H54 (cell line): ENCODE results near the gene ATP1A3.
"Not testable (repeated sequence)": the region's sequence is repeated elsewhere in the genome, so short reads cannot be mapped to it uniquely, and the experiment has no call there.

ENCODE experiments used
- DNase-seq: peaks from one replicate; pipeline ENCODE4 v3.0.0; 2011; ENCODE audit warnings: low spot score, mixed read lengths; ENCODE audit not compliant: insufficient read length
- FAIRE-seq: peaks from 3 replicates; lab custom pipeline; 2011; peaks lifted over from hg19 to GRCh38; lab: Jason Lieb, UNC
- POLR2A ChIP-seq: IDR thresholded peaks from 2 replicates; pipeline ENCODE4 v1.6.1; 2011; ENCODE audit warnings: low read depth, mild to moderate bottlenecking, low read length

Gene ATP1A3

DNA sequence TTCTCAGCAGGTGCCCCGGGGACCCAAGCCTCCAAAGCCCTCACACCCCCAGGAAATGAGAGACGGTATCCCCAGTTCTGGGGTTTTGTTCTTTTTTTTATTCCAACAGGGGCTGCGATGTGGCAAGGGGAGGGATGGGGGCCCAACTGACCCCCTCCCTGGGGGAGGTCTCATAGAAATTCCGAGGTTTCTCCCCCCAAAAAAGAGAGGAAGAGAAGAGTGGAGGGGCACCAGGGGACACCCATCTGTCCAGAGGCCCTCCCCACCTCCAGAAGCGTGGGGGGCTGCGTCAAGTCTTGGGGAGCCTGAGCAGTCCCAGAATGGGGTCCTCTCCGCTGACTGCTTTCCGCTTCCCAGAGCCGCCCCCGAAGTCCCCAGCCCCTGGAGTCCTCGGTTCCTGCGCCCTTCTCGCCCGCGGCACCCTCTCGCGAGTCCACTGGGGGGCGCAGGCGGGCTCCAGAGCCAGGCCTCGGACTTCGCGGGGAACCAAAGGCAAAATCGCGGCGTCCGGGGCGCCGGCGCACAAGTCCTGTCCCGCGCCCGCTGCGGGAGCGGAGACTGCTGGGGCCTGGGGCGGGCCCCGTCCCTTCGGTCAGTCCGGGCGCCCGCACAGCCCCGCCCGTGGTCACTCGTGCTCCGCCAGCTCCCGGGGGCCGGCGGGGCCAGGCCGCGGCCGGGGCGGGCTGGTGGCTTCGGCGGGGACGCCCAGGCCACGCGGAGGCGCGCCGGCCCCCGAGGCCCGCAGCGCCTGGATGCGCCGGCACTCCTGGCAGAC lies 4.4 kb upstream of the ATP1A3 start:
- no peak for DNase-seq
- FAIRE-seq, result no peak
- no peak for TF ChIP-seq POLR2A

DNA sequence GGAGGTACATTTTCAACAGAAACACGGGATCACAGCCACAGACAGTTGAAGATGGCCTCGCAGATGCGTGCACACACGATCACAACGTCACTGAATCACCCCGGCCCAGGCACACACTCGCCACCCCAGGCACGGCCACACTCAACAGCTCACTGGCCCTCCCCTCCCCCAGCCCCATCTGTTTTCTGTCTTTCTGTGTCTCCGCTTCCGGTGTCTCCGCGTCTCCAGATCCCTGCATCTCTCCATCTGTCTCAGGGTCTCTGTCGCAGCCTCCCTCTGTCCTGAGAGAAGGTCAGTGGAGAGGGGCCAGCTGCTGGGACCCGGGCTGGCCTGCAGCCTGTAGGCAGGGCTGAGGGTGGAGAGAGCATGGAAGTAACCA lies 3.8 kb upstream of the ATP1A3 start:
- no peak for TF ChIP-seq POLR2A
- no peak for DNase-seq
- no peak for FAIRE-seq

DNA sequence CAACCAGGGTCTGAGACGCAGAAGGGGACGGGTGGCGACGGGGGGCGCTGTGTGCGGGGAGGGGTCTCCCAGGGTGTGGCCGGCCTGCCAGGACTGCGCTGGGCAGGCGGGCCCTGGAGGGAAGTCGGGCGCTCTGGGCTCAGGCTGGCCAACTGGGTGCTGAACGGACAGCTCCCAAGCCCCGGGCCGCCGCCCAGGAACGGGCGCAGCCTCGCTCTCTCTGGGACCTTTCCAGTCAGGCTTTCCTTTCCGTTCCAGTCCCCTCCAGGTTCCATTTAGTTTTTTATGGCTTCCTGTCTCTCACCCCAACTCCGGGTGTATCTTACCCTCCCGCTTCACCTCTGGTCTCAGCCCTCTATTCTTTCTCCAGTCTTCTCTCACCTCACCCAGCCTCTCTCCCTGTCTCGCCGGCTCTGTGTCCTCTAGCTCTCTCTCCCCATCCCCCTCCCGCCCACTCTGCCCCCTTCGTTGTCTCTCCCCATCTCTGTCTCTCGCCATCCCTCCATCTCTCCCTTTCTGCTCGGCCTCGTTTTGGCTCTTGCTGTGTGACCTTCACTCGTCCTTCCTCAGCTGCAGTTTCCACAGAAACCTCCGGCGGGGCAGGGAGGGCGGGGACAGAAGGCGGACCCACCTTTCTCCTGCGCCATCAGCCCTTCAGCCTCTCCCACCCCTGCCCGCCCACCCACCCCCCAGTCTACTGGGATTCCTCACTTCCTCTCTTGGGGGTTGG lies 3.3 kb upstream of the ATP1A3 start:
- TF ChIP-seq POLR2A, result no peak
- FAIRE-seq (no peak), DNase-seq (peak; percentile 91)

DNA sequence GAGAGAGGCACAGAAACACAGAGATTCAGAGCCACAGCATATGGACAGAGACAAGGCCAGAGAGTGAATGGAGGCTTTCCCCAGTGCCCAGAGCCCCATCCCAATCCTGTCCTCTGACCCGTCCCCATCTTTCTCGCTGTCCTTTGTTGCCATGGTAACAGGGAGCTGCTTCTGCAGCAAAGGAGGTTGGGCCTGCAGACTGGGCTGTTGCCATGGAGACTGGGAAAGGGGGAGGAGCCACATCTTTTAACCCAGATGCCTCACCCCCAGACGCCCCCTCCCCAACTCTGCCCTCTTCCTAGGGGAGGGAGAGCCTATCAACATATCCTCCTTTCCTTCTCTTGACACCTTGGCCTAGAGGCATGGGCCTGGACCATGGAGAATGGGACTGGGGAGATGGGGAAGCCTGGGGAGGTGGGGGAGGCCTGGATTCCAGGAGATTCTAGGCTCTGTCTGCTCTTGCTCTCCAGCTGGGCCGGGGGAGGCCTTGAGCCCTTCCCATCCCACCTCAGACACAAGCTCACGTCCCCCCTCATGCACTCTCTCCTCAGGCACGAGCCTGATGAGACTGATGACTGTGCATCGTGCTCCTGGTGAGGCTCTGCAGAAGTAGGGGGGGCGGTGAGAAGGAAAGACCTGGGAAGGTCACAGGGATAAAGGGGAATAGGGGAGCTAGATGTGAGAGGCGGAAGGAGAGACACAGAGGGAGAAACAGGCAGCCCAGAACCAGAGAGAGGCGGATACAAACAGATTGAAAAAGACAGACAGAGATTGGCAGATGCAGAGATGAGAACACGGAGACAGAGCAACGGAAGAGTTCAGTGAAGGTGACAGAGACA lies 2.1 kb upstream of the ATP1A3 start:
- no peak for FAIRE-seq
- no peak for DNase-seq
- TF ChIP-seq POLR2A, result no peak

DNA sequence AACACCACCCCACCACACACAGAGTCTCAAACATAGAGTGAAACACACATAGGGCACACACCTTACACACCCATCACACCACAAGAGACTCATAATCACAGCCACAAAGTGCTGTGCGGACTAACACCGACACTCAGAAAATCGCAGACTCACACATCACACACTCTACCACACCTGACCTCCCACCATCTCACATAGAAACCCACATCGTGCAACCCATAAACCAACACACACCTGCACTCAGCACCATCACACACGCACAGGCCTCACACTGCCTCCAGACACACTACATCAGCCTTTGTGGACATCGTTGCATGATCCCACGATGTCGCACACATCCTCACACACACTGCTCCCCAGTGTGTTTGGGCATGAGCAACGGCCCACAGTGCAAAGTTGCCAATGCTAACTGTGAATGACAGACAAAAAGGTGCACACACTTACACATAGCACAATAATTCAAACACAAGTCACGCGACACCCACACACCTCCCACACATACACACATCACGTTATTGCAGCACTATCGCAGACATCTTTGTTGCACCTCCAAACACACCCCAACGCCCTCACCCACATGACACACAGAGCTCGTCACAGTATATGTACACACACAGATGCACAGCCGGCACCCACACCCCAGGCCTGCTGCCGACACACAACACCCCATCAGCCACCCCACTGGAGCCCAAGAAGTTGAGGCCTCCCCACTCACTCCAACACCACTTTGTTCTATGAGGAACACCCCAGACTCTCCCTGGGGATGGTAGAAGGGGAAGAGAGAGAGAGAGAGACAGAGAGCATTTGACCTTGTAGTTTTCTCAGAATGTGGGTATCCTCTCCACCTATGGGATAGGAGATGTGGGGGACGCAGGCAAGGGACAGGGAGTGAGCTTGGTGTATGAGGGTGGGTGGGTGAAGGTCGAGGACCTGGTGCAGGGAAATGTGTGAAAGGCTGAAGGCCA lies 1.2 kb upstream of the ATP1A3 start:
- no peak for TF ChIP-seq POLR2A
- no peak for FAIRE-seq

DNA sequence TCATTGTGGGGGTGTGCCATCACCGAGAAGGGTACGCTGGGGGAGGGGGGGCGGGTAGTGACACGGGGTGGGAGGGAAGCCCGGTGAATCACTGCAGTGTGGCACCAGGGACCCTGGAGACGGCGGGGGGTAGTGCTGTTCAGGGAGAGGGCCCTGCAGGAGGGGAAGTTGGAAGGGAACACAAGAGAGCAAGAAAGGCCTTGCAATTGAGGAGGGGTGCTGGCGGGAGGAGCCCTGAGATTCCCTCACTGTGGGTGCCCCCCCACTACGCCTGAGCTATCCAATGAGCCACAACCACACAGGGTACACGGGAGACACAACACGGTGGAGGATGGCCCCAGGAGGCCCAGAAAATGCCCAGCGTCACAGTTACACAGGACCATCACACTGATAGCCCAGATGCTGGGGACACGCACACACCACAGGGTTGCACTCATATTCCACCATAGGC lies 516 bp upstream of the ATP1A3 start:
- DNase-seq (no peak), FAIRE-seq (no peak)
- no peak for TF ChIP-seq POLR2A

More for the DNA sequence above, 1.2 kb upstream of the ATP1A3 start:
- DNase-seq, result no peak

DNA sequence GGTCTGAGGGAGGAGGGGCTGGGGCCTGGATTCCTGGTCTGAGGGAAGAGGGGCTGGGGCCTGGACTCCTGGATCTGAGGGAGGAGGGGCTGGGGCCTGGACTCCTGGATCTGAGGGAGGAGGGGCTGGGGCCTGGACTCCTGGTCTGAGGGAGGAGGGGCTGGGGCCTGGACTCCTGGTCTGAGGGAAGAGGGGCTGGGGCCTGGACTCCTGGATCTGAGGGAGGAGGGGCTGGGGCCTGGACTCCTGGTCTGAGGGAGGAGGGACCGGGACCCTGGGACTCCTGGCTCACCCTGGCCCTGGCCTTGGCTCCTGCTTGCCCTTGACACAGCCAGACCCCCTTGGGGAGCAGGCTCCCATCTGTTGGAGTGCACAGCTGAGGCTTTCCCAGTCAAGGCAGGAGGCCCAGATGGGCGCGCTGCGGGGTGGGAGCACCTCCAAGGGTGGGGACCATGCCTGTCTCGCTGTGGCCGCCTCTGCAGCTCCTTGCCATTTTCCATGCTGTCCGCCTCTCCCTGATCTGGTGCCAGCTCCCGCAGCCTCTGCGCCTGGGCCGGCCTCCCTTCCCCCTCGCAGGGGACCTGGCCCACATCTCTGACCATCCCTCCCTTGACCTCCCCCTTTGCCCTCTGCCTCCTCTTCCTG lies 2.0 kb downstream of the ATP1A3 start:
- DNase-seq, FAIRE-seq: not testable (repeated sequence)

DNA sequence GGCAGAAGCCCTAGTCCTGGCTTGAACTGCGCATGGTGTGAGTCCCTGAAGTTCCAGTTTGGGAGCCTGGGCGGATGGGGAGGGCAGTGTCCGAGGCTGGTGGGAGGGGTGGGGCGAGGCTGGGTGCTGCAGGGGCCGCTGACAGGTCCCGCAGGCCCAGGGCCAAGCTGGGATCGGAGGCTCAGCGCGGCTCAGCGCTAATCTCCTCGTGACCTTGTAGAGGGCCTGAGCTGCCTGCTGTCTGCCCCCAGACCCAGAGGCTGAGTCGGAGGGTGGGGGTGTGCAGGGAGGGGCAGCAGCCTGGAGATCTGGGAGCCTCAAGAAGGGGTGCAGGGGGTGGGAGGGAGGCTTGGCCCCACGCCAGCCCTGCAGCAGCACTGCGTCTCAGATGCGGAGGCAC lies 3.0 kb downstream of the ATP1A3 start:
- TF ChIP-seq POLR2A, result no peak
- DNase-seq (no peak), FAIRE-seq (no peak)

DNA sequence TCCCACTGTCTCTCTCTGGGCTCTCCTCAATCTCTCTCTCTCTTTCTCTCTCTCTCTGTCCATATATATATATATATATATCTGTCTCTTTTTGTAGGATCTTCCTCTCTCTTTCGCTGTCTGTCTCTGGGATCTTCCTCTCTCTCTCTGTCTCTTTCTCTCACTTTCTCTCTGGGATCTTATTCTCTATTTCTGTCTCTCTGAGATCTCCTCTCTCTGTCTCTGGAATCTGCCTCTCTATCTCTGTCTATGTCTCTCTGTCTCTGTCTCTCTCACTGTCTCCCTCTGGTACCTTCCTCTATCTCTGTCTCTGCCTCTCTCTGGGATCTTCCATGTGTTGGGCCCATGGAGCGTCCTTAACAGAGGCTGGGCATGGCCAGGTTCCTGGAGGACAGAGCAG lies 3.4 kb downstream of the ATP1A3 start:
- no peak for TF ChIP-seq POLR2A
- FAIRE-seq (no peak), DNase-seq (no peak)

DNA sequence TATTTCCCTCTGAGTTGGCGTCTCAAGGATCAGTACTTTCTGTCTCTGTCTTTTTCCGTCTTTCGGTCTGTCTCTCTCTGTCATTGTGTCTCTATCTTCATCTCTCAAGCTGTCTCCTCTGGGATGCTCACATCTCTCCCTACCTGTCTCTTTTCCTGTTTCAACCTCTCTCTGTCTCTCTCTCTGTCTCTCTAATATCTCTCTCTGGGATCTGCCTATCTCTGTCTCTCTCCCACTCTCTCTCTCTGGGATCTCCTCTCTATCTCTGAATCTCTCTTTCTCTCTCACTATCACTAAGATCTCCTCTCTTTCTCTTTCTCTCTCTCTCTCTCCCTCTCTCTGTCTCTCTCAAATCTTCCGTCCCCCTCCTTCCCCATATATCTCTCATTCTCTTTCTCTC lies 4.0 kb downstream of the ATP1A3 start:
- FAIRE-seq (no peak), DNase-seq (no peak)
- no peak for TF ChIP-seq POLR2A

DNA sequence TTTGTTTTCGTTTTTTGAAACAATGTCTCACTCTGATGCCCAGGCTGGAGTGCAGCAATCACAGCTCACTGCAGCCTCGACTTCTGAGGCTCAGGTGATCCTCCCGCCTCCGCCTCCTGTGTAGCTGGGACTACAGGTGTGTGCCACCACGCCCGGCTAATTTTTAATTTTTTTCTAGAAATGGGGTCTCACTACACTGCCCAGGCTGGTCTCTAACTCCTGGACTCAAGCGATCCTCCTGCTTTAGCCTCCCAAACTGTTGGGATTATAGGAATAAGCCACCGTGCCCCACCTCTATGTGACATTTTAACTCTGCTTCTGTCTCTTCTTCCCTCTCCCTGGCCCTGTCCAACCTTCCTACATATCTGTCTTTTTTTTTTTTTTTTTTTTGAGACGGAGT lies 5.1 kb downstream of the ATP1A3 start:
- DNase-seq (no peak), FAIRE-seq (no peak)
- no peak for TF ChIP-seq POLR2A

DNA sequence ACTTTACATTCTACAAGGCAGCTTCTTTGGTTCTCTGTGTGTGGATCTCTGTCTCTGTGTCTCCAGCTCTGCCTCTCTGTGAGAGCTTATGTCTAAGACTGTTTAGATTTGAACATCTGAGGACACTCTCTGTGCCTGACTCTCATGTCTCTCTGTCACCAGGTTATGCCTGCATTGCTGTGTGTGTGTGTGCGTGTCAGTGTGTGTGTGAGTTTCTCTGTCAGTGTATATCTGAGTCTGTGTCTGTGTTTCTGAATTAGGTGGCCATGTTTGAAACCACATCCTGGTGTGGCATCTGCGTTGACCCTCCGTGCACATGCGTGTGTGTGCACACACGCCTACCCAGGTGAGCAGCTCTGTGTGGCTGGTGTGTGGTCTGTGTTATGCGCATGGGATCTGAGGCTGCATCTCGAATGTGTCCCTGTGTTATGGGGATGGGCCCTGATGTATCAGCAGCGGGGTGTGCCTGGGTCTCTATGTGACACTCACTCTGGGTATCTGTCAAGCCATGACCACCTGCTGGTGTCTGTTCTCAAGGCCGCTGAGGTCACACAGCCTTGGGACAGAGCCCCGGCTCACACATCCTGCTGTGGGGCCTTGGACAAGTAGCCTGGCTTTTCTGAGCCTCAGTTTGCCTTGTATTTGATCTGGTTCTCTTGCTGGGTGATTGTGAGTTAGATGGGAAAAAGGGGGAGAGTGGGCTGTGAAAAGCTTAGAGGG lies 6.7 kb downstream of the ATP1A3 start:
- DNase-seq, result no peak
- FAIRE-seq, result no peak
- TF ChIP-seq POLR2A, result no peak
